SH-SY5Y (cell line): Measurements from ENCODE around the gene SUMF1.

Experiments used
- GATA2 ChIP-seq: IDR thresholded peaks from 2 replicates; pipeline ENCODE4 v1.6.1; 2011; ENCODE audit warnings: mild to moderate bottlenecking, low read depth, low read length
- GATA3 ChIP-seq: IDR thresholded peaks from 2 replicates; pipeline ENCODE4 v1.6.1; 2011; ENCODE audit warnings: low read depth, mild to moderate bottlenecking, low read length, moderate library complexity

- no peak for TF ChIP-seq GATA2
- no peak for TF ChIP-seq GATA3
Measured at GRCh38 chr3:4438296-4438695, 28.8 kb downstream of the SUMF1 start.
